SK-N-SH (cell line): ENCODE results near the gene ERC1. TPM values are rescaled to one million over a fixed set of nuclear protein-coding genes. Genes with fewer than 3 reads are reported as not detected.
A peak's percentile ranks its signal among the peaks of the same experiment; 100 is the strongest.

ENCODE experiments used
- CTCF ChIA-PET: fragments of 300-600, 350-600 bp; formaldehyde crosslinking; extraction: SDS; loops from one replicate; lab custom pipeline; 2021; lab: Yijun Ruan, JAX
- POLR2A ChIA-PET: fragments of 350-600 bp; sonication (Branson Sonifier 250); formaldehyde crosslinking; extraction: SDS; loops from one replicate; lab custom pipeline; 2020; ENCODE audit warnings: antibody characterized with exemption, inconsistent platforms; lab: Yijun Ruan, JAX
- DNase-seq: peaks from one replicate; pipeline ENCODE4 v3.0.0; 2012
- H2AFZ ChIP-seq: fragments of 200-600 bp; sonication (generic); 2 replicates; pipeline ENCODE4 v1.8.1; 2016; ENCODE audit warnings: antibody characterized with exemption, mild to moderate bottlenecking, low read depth
- H3F3A ChIP-seq: fragments of 200-600 bp; sonication (generic); replicated peaks from 2 replicates; pipeline ENCODE3; 2016; ENCODE audit warnings: antibody characterized with exemption, mild to moderate bottlenecking; ENCODE audit not compliant: insufficient read depth
- H3K27ac ChIP-seq, 2 experiments: fragments of 200-500 bp in 1 of 2; fragments of 200-600 bp in 1 of 2; sonication (Bioruptor generic) in 1 of 2; sonication (generic), shearing (Covaris generic) in 1 of 2; 2 replicates each; pipeline versions ENCODE4 v1.5.1 to v1.6.1; 2014 to 2016; ENCODE audit warnings: low read depth in 2 of 2, inconsistent platforms in 1 of 2, low read length in 1 of 2, mild to moderate bottlenecking in 1 of 2, mixed read lengths in 1 of 2
- H3K27me3 ChIP-seq: fragments of 200-600 bp; sonication (generic), shearing (Covaris generic); 2 replicates; pipeline ENCODE4 v1.6.1; 2016; ENCODE audit warnings: mixed run types; ENCODE audit not compliant: insufficient read depth
- H3K36me3 ChIP-seq, 2 experiments: fragments of 200-500 bp in 1 of 2; fragments of 200-600 bp in 1 of 2; sonication (Bioruptor generic) in 1 of 2; sonication (generic) in 1 of 2; replicated peaks in 1 of 2; 2 replicates each; pipeline versions ENCODE3 to v1.5.1; 2014 to 2016; ENCODE audit warnings: low read length in 1 of 2, mild to moderate bottlenecking in 1 of 2; ENCODE audit not compliant: insufficient read depth in 2 of 2, control insufficient read depth in 1 of 2
- H3K4me1 ChIP-seq, 2 experiments: fragments of 200-500 bp in 1 of 2; fragments of 200-600 bp in 1 of 2; sonication (Bioruptor generic) in 1 of 2; sonication (generic), shearing (Covaris generic) in 1 of 2; 2 replicates each; pipeline versions ENCODE4 v1.5.1 to v1.6.1; 2014 to 2016; ENCODE audit warnings: low read depth in 1 of 2, low read length in 1 of 2, mixed run types in 1 of 2; ENCODE audit not compliant: insufficient read depth in 2 of 2, control insufficient read depth in 1 of 2
- H3K4me2 ChIP-seq: fragments of 200-600 bp; sonication (generic), shearing (Covaris generic); 2 replicates; pipeline ENCODE4 v1.6.1; 2017; ENCODE audit warnings: mixed run types
- H3K4me3 ChIP-seq, 2 experiments: fragments of 200-500 bp in 1 of 2; fragments of 200-600 bp in 1 of 2; sonication (Bioruptor generic) in 1 of 2; sonication (generic), shearing (Covaris generic) in 1 of 2; 2 replicates each; pipeline versions ENCODE4 v1.5.1 to v1.8.1; 2014 to 2016; ENCODE audit warnings: low read depth in 2 of 2, inconsistent platforms in 1 of 2, low read length in 1 of 2, mild to moderate bottlenecking in 1 of 2, mixed read lengths in 1 of 2, moderate library complexity in 1 of 2
- H3K79me2 ChIP-seq: fragments of 200-600 bp; sonication (generic); 2 replicates; pipeline ENCODE4 v1.8.1; 2017; ENCODE audit warnings: mild to moderate bottlenecking; ENCODE audit not compliant: insufficient read depth
- H3K9ac ChIP-seq: fragments of 200-600 bp; sonication (generic); 2 replicates; pipeline ENCODE4 v1.6.1; 2017; ENCODE audit warnings: mixed run types
- H3K9me2 ChIP-seq: fragments of 200-600 bp; sonication (generic); 2 replicates; pipeline ENCODE4 v1.6.1; 2017; ENCODE audit warnings: mixed run types
- H3K9me3 ChIP-seq: fragments of 200-600 bp; sonication (generic); 2 replicates; pipeline ENCODE4 v1.6.1; 2017; ENCODE audit warnings: mixed run types, mild to moderate bottlenecking, moderate library complexity
- H4K20me1 ChIP-seq: fragments of 200-600 bp; sonication (generic); 2 replicates; pipeline ENCODE4 v1.6.1; 2017; ENCODE audit warnings: mild to moderate bottlenecking, mixed run types; ENCODE audit not compliant: insufficient read depth
- CHD2 ChIP-seq: fragments of 150-350 bp; IDR thresholded peaks from 2 replicates; pipeline ENCODE4 v1.6.1; 2018; ENCODE audit warnings: low read length; ENCODE audit not compliant: partially characterized antibody
- ELF1 ChIP-seq: IDR thresholded peaks from 2 replicates; pipeline ENCODE4 v1.4.0; 2012
- FOSL2 ChIP-seq: IDR thresholded peaks from 2 replicates; pipeline ENCODE4 v1.4.0; 2012; ENCODE audit warnings: low read depth, mild to moderate bottlenecking, moderate library complexity, borderline replicate concordance
- GABPA ChIP-seq: IDR thresholded peaks from 2 replicates; pipeline ENCODE4 v1.4.0; 2012; ENCODE audit warnings: low read depth, mild to moderate bottlenecking
- JUND ChIP-seq: IDR thresholded peaks from 2 replicates; pipeline ENCODE4 v1.4.0; 2012
- NRF1 ChIP-seq: IDR thresholded peaks from 2 replicates; pipeline ENCODE4 v1.6.1; 2012; ENCODE audit warnings: low read depth, mild to moderate bottlenecking, low read length
- TCF12 ChIP-seq: IDR thresholded peaks from 2 replicates; pipeline ENCODE4 v1.4.0; 2012
- WGBS: methylation state at CpG from one replicate; pipeline ENCODE4 v1.1.6; 2017; ENCODE audit warnings: low lambda C conversion rate; 5-methylcytosine and 5-hydroxymethylcytosine counted together
- polyA plus RNA-seq, 3 experiments: library from polyadenylated mRNA; depleted of rRNA; stranded (reverse); fragments of >200 nt; gene quantifications; 2 replicates each; pipeline ENCODE4 v1.2.3, GENCODE V29; 2012
- TF ChIP-seq, protein P1 (sequence below): fragments of 200-600 bp; sonication (generic); IDR thresholded peaks from 2 replicates; pipeline ENCODE4 v1.6.1; 2017; ENCODE audit warnings: antibody characterized with exemption, mild to moderate bottlenecking, moderate library complexity

Gene ERC1
- polyA plus RNA-seq, 1 of the 3 experiments (the other 2 are of a cell fraction), result 7.5 TPM

DNA sequence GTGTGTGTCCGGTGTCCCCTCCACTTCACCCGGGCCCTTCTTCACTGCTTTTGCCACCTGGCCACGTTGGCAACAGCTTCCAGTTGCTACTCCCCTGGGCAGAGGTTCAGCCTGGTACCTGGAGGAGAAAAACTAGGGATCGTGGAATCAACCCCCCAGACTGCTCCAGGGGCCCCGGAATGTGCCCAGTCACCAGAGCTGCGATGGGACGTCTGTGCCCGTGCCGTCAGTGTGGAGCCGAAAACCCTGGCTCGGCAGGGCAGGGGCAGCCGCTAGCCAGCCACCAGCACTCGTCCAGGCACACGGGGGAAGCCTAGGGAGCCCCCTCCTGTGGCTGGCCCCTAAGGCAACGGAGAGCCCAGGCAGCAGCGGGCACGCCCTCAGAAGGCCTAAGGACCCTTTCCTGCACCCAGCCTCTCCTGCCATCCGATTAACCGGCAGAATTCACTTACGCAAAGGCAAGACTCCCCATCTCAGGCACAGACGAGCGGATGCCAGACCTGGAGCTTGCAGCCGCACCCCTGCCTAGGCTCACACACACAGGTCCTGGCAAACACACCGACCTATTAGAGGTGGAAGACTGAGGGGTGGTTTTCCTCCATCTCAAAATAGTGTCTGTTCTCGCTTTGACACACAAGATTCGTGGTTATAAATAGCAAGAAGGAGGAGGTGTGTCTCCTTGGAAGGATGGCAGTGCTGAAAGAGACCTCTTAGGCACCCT, 540.8 kb downstream of the ERC1 start:
- peaks cover 74% of the 10 kb centered on the region for H3K79me2 ChIP-seq
- 78% methylated on average over 15 of the region's 26 CpGs for WGBS

DNA sequence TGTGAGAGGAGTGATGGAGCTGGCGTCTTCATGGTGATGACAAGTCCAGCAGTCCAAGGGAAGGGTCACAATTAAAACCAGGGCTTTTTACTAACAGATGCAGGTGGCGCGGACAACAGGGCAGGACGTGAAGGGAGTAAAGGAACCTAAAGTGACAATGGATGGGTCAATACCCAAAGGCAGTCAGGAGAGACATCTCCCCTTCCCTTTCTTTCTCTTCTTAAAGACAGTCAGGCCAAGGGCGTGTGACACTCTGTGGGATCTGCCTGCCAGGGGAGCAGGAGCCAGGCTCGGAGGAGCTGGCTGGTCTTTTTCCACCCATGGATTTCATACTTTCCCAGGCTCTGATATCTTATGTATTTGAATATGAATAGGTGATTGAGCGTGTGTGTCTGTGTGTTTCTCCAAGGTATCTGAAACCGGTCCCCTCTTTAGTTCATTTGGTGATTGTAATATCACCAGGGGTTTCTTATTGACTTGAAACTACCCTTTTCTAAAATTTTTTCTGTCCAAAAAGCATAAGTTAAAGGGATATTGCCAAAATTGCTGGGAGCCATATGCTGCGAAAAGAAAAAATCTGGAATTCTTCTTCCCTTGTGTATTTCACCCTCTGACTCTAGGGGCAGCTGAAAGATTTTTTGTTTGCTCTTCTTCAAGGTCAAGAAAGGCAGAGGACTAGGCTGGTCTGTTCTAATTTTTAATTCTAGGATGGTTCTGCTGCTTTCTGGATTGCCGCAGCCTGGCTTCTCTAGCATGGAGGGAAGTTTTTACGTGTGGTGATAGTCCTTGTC, 541.5 kb downstream of the ERC1 start:
- CTCF ChIA-PET, result interaction anchor here (1.3 kb wide), 1 partner anchor 51 kb away, joined by 4 read pairs; no protein-coding TSS in a partner anchor
- H3K4me2 ChIP-seq, result peak overlapping the region; percentile 93
- POLR2A ChIA-PET, result no interaction called here
- no peaks in the 10 kb centered on the region for H3F3A ChIP-seq
- peaks cover 61% of the 10 kb centered on the region for H4K20me1 ChIP-seq
- H3K9ac ChIP-seq, result peak overlapping the region; percentile 79
- H3K9me2 ChIP-seq, result no peaks in the 10 kb centered on the region
- peak overlapping the region in 1 of 2 experiments; percentile 11; a peak in 1 of 4 replicates for H3K27ac ChIP-seq
- peaks cover 7 to 30% of the 10 kb centered on the region in 2 experiments; a peak in 3 of 4 replicates for H3K4me1 ChIP-seq
- no peaks in the 10 kb centered on the region for H3K9me3 ChIP-seq
- peaks cover 81% of the 10 kb centered on the region for H3K79me2 ChIP-seq
- TF ChIP-seq, protein P1, sequence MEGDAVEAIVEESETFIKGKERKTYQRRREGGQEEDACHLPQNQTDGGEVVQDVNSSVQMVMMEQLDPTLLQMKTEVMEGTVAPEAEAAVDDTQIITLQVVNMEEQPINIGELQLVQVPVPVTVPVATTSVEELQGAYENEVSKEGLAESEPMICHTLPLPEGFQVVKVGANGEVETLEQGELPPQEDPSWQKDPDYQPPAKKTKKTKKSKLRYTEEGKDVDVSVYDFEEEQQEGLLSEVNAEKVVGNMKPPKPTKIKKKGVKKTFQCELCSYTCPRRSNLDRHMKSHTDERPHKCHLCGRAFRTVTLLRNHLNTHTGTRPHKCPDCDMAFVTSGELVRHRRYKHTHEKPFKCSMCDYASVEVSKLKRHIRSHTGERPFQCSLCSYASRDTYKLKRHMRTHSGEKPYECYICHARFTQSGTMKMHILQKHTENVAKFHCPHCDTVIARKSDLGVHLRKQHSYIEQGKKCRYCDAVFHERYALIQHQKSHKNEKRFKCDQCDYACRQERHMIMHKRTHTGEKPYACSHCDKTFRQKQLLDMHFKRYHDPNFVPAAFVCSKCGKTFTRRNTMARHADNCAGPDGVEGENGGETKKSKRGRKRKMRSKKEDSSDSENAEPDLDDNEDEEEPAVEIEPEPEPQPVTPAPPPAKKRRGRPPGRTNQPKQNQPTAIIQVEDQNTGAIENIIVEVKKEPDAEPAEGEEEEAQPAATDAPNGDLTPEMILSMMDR, result peak; percentile 35; the same call in 1 of the 2 replicates
- TF ChIP-seq NRF1 (no peak), CHD2 (no peak), FOSL2 (no peak)
- 92% methylated on average over 11 of the region's 11 CpGs for WGBS
- no peak for DNase-seq
- H3K36me3 ChIP-seq, result no peaks in the 10 kb centered on the region
- H3K27me3 ChIP-seq, result no peaks in the 10 kb centered on the region
- no peak overlapping the region for H2AFZ ChIP-seq
- peak overlapping the region in 1 of 2 experiments; percentile 81; a peak in 2 of 4 replicates for H3K4me3 ChIP-seq

More for the DNA sequence above, 540.8 kb downstream of the ERC1 start:
- Histone ChIP-seq H3K27ac (peak overlapping the region in 1 of 2 experiments; percentile 35; a peak in 2 of 4 replicates), H3K9me2 (no peaks in the 10 kb centered on the region), H3K4me1 (peaks cover 7 to 30% of the 10 kb centered on the region in 2 experiments; a peak in 3 of 4 replicates), H3K9me3 (no peaks in the 10 kb centered on the region), H3K4me2 (peak overlapping the region; percentile 93), H4K20me1 (peaks cover 54% of the 10 kb centered on the region), H3K4me3 (peak overlapping the region; percentile 59 to 81; a peak in 3 of 4 replicates), H3K36me3 (no peaks in the 10 kb centered on the region), H3K9ac (peak overlapping the region; percentile 79), H3F3A (no peaks in the 10 kb centered on the region), H2AFZ (no peak overlapping the region), H3K27me3 (no peaks in the 10 kb centered on the region)
- ChIA-PET POLR2A (no interaction called here), CTCF (interaction anchor here (1.0 to 1.3 kb wide), 2 partner anchors 14 to 51 kb away, joined by 3 to 4 read pairs; no protein-coding TSS in a partner anchor)
- no peak for TF ChIP-seq JUND
- no peak for TF ChIP-seq TCF12
- no peak for TF ChIP-seq GABPA
- TF ChIP-seq ELF1, result no peak
- no peak for DNase-seq
